Urinary bladder (tissue), 4 donors: ENCODE results near the gene ENAH. TPM values are rescaled to one million over a fixed set of nuclear protein-coding genes. Genes with fewer than 3 reads are reported as not detected.

Experiments
- DNase-seq: peaks from one replicate; pipeline ENCODE4 v3.0.0-alpha.2; 2015; ENCODE audit errors: extremely low spot score
- H3K27ac ChIP-seq: one replicate; pipeline ENCODE4 v1.5.1; 2013; ENCODE audit warnings: low read depth, mild to moderate bottlenecking, moderate library complexity
- H3K36me3 ChIP-seq: one replicate; pipeline ENCODE4 v1.6.1; 2013; ENCODE audit warnings: mild to moderate bottlenecking, moderate library complexity; ENCODE audit not compliant: insufficient read depth
- H3K4me1 ChIP-seq: one replicate; pipeline ENCODE4 v1.6.1; 2013; ENCODE audit warnings: mild to moderate bottlenecking, moderate library complexity; ENCODE audit not compliant: insufficient read depth
- H3K4me3 ChIP-seq: one replicate; pipeline ENCODE4 v1.5.1; 2013; ENCODE audit warnings: low read depth, low read length
- WGBS: extraction: QIAGEN DNeasy Blood & Tissue Kit; methylation state at CpG from one replicate; pipeline ENCODE4 v1.1.7; 2013; 5-methylcytosine and 5-hydroxymethylcytosine counted together
- polyA plus RNA-seq: library from polyadenylated mRNA; stranded (reverse); fragments of 200-250 nt; gene quantifications from one replicate; pipeline ENCODE4 v1.2.3, GENCODE V29; 2013
- total RNA-seq: library from RNA; depleted of rRNA; stranded (reverse); fragments of >200 nt; gene quantifications from one replicate; pipeline ENCODE4 v1.2.3, GENCODE V29; 2014
- donor health status: healthy with polysubstance abuse.
- donor health status: healthy.

ENAH gene
- total and polyA plus RNA-seq, 2 donors = 58.9 to 229 TPM

GRCh38 chr1:225689882-225690459 lies 37.0 kb upstream of the ENAH start:
- DNase-seq = no peak
- H3K4me3 ChIP-seq = no peak overlapping the region
- 87% methylated on average over 2 of the region's 2 CpGs for WGBS
- H3K4me1 ChIP-seq = no peaks in the 10 kb centered on the region
- no peak overlapping the region for H3K27ac ChIP-seq
- no peaks in the 10 kb centered on the region for H3K36me3 ChIP-seq

GRCh38 chr1:225688345-225688744 lies 35.4 kb upstream of the ENAH start:
- DNase-seq = no peak
- H3K27ac ChIP-seq = no peak overlapping the region
- 96% methylated on average over 2 of the region's 2 CpGs for WGBS

GRCh38 chr1:225685476-225686176 lies 32.7 kb upstream of the ENAH start:
- DNase-seq = no peak
- no peaks in the 10 kb centered on the region for H3K4me1 ChIP-seq
- no peaks in the 10 kb centered on the region for H3K36me3 ChIP-seq
- H3K27ac ChIP-seq = no peak overlapping the region
- 88% methylated on average over 1 of the region's 1 CpG for WGBS
- H3K4me3 ChIP-seq = no peak overlapping the region

More at GRCh38 chr1:225688345-225688744, 35.4 kb upstream of the ENAH start:
- H3K36me3 ChIP-seq = no peaks in the 10 kb centered on the region
- no peaks in the 10 kb centered on the region for H3K4me1 ChIP-seq
- H3K4me3 ChIP-seq = no peak overlapping the region

- Histone ChIP-seq H3K36me3 (no peaks in the 10 kb centered on the region), H3K4me1 (no peaks in the 10 kb centered on the region), H3K4me3 (no peak overlapping the region), H3K27ac (no peak overlapping the region)
- no peak for DNase-seq
- WGBS = 89% methylated on average over 4 of the region's 4 CpGs
Measured at GRCh38 chr1:225684741-225685140, 31.8 kb upstream of the ENAH start.

- no peak overlapping the region for H3K4me3 ChIP-seq
- no peak for DNase-seq
- H3K36me3 ChIP-seq = no peaks in the 10 kb centered on the region
- H3K27ac ChIP-seq = no peak overlapping the region
- 89% methylated on average over 2 of the region's 2 CpGs for WGBS
- no peaks in the 10 kb centered on the region for H3K4me1 ChIP-seq
Measured at GRCh38 chr1:225681231-225681630, 28.3 kb upstream of the ENAH start.

GRCh38 chr1:225678545-225678944 lies 25.6 kb upstream of the ENAH start:
- DNase-seq = no peak
- Histone ChIP-seq H3K4me1 (no peaks in the 10 kb centered on the region), H3K27ac (no peak overlapping the region), H3K4me3 (no peak overlapping the region), H3K36me3 (no peaks in the 10 kb centered on the region)
- 95% methylated on average over 2 of the region's 2 CpGs for WGBS

GRCh38 chr1:225677350-225678124 lies 24.6 kb upstream of the ENAH start:
- 60% methylated on average over 40 of the region's 40 CpGs for WGBS
- no peak for DNase-seq
- no peaks in the 10 kb centered on the region for H3K36me3 ChIP-seq
- no peak overlapping the region for H3K27ac ChIP-seq
- H3K4me1 ChIP-seq = no peaks in the 10 kb centered on the region
- H3K4me3 ChIP-seq = no peak overlapping the region

- no peak for DNase-seq
- no peak overlapping the region for H3K27ac ChIP-seq
- no peaks in the 10 kb centered on the region for H3K4me1 ChIP-seq
- no peaks in the 10 kb centered on the region for H3K36me3 ChIP-seq
- H3K4me3 ChIP-seq = no peak overlapping the region
- 89% methylated on average over 2 of the region's 2 CpGs for whole genome bisulfite sequencing
Measured at GRCh38 chr1:225674381-225674780, 21.5 kb upstream of the ENAH start.

- DNase-seq = no peak
- Histone ChIP-seq H3K4me1 (no peaks in the 10 kb centered on the region), H3K4me3 (no peak overlapping the region), H3K27ac (no peak overlapping the region), H3K36me3 (no peaks in the 10 kb centered on the region)
- 73% methylated on average over 4 of the region's 4 CpGs for WGBS
Measured at GRCh38 chr1:225670806-225671733, 18.1 kb upstream of the ENAH start.

- 92% methylated on average over 7 of the region's 7 CpGs for WGBS
- H3K4me3 ChIP-seq = no peak overlapping the region
Measured at GRCh38 chr1:225670356-225670755, 17.4 kb upstream of the ENAH start.

GRCh38 chr1:225668222-225668621 lies 15.3 kb upstream of the ENAH start:
- DNase-seq = no peak
- no peak overlapping the region for H3K4me3 ChIP-seq
- WGBS = 97% methylated on average over 1 of the region's 1 CpG
- no peaks in the 10 kb centered on the region for H3K4me1 ChIP-seq
- no peak overlapping the region for H3K27ac ChIP-seq
- H3K36me3 ChIP-seq = no peaks in the 10 kb centered on the region

More at GRCh38 chr1:225670356-225670755, 17.4 kb upstream of the ENAH start:
- no peak for DNase-seq
- Histone ChIP-seq H3K36me3 (no peaks in the 10 kb centered on the region), H3K4me1 (no peaks in the 10 kb centered on the region), H3K27ac (no peak overlapping the region)

- no peak overlapping the region for H3K4me3 ChIP-seq
- H3K36me3 ChIP-seq = no peaks in the 10 kb centered on the region
- WGBS = 95% methylated on average over 4 of the region's 4 CpGs
- DNase-seq = no peak
- no peak overlapping the region for H3K27ac ChIP-seq
- no peaks in the 10 kb centered on the region for H3K4me1 ChIP-seq
Measured at GRCh38 chr1:225667362-225667761, 14.4 kb upstream of the ENAH start.

GRCh38 chr1:225666495-225666894 lies 13.6 kb upstream of the ENAH start:
- no peak for DNase-seq
- H3K4me3 ChIP-seq = no peak overlapping the region
- H3K36me3 ChIP-seq = no peaks in the 10 kb centered on the region
- WGBS = 32% methylated on average over 4 of the region's 4 CpGs
- no peaks in the 10 kb centered on the region for H3K4me1 ChIP-seq
- no peak overlapping the region for H3K27ac ChIP-seq
